Measurements from ENCODE around the gene NBEAL1. TPM values are rescaled to one million over a fixed set of nuclear protein-coding genes. Genes with fewer than 3 reads are reported as not detected.

Gene NBEAL1
- total and polyA plus RNA-seq, 2 of the 8 experiments (the other 6 are each of a cell fraction or from before 2014, with no cell fraction given): 2.3 to 10.7 TPM

- Histone ChIP-seq H3K79me1 (ENCODE audit: low read depth, low read length) (no peaks in the 10 kb centered on the region), H3K14ac (ENCODE audit: insufficient read length) (no peak overlapping the region), H3K27me3 (replicated peaks in 1 of 4; ENCODE audit: control insufficient read depth in 3 of 4, extremely low read depth in 1 of 4, insufficient read depth in 3 of 4, low read length in 3 of 4) (no peaks in the 10 kb centered on the region), H2BK120ac (replicated peaks; ENCODE audit: low read depth, low read length) (no peak overlapping the region), H4K8ac (ENCODE audit: extremely low read depth, insufficient read depth, low read length) (no peak overlapping the region), H4K91ac (replicated peaks; ENCODE audit: insufficient read length, low read length) (no peak overlapping the region), H2BK20ac (ENCODE audit: low read length) (no peak overlapping the region), H4K5ac (ENCODE audit: insufficient read length, low read depth, low read length) (no peak overlapping the region), H2AK5ac (ENCODE audit: low read depth, low read length) (no peak overlapping the region), H3K9ac (replicated peaks in 1 of 4; ENCODE audit: extremely low read depth in 1 of 4, low read depth in 3 of 4, low read length in 3 of 4) (no peak overlapping the region), H3K79me2 (ENCODE audit: control insufficient read depth in 1 of 2, insufficient read depth in 2 of 2, low read length in 2 of 2) (no peaks in the 10 kb centered on the region), H4K20me1 (replicated peaks in 1 of 2; ENCODE audit: control insufficient read depth in 1 of 2, insufficient read depth in 2 of 2, low read length in 2 of 2) (no peaks in the 10 kb centered on the region), H3K36me3 (ENCODE audit: control insufficient read depth in 2 of 4, insufficient read depth in 4 of 4, low read length in 3 of 4) (no peaks in the 10 kb centered on the region), H3K4me2 (ENCODE audit: insufficient read depth in 1 of 2, low read depth in 2 of 2, low read length in 2 of 2) (no peak overlapping the region), H2AFZ (ENCODE audit: low read length) (no peak overlapping the region), H3K27ac (ENCODE audit: low read depth, low read length) (no peak overlapping the region), H3K4me1 (replicated peaks in 1 of 4; ENCODE audit: control insufficient read depth in 3 of 4, insufficient read depth in 4 of 4, low read length in 3 of 4) (no peaks in the 10 kb centered on the region), H3K23ac (ENCODE audit: insufficient read length) (no peak overlapping the region), H3K9me3 (ENCODE audit: insufficient read depth in 2 of 2, low read depth in 1 of 2, low read length in 1 of 2) (peaks cover 0 to 10% of the 10 kb centered on the region in 2 experiments; a peak in 1 of 4 replicates), H3K4ac (replicated peaks; ENCODE audit: insufficient read length, low read depth, low read length) (no peak overlapping the region), H3K56ac (replicated peaks; ENCODE audit: insufficient read length, low read depth, low read length) (no peak overlapping the region), H2BK15ac (ENCODE audit: low read length) (no peak overlapping the region), H2BK12ac (ENCODE audit: low read depth, low read length) (no peak overlapping the region), H3K4me3 (ENCODE audit: extremely low read depth in 1 of 4, insufficient read depth in 2 of 4, low read depth in 3 of 4, low read length in 4 of 4) (no peak overlapping the region), H3K18ac (ENCODE audit: extremely low read depth, low read length) (no peak overlapping the region), H3K23me2 (ENCODE audit: low read depth, low read length) (no peaks in the 10 kb centered on the region), H2BK5ac (ENCODE audit: low read depth, low read length) (no peak overlapping the region)
- ChIA-PET POLR2A (ENCODE audit: partially characterized antibody) (no interaction called here), CTCF (ENCODE audit: partially characterized antibody) (interaction anchor here (1.2 kb wide), 1 partner anchor 19 kb away, joined by 4 read pairs; no protein-coding TSS in a partner anchor)
- FAIRE-seq: no peak
- DNase-seq (ENCODE audit: low read depth in 1 of 2, low spot score in 2 of 2): no peak
- TF ChIP-seq TCF12 (IDR thresholded peaks at IDR 0.05; ENCODE audit: low read depth, low read length) (no peak), EGR1 (IDR thresholded peaks at IDR 0.05; ENCODE audit: borderline replicate concordance, low read depth, low read length) (no peak), BCL11A (IDR thresholded peaks at IDR 0.05; ENCODE audit: low read depth in 2 of 2, low read length in 2 of 2) (no peak), MAX (IDR thresholded peaks at IDR 0.05) (no peak), RBBP5 (IDR thresholded peaks at IDR 0.05; ENCODE audit: borderline replicate concordance, low read depth, low read length) (no peak), SRF (IDR thresholded peaks at IDR 0.05; ENCODE audit: low read depth, low read length) (no peak), KDM4A (IDR thresholded peaks at IDR 0.05; ENCODE audit: low read depth, low read length, severe bottlenecking) (no peak), TAF1 (IDR thresholded peaks at IDR 0.05; ENCODE audit: low read depth, low read length) (no peak), CHD1 (IDR thresholded peaks at IDR 0.05; ENCODE audit: low read depth, low read length) (no peak)
- TF ChIP-seq, protein P1, sequence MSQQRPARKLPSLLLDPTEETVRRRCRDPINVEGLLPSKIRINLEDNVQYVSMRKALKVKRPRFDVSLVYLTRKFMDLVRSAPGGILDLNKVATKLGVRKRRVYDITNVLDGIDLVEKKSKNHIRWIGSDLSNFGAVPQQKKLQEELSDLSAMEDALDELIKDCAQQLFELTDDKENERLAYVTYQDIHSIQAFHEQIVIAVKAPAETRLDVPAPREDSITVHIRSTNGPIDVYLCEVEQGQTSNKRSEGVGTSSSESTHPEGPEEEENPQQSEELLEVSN (IDR thresholded peaks at IDR 0.05): no peak
Observed at GRCh38 chr2:203105996-203106395, 91.3 kb downstream of the NBEAL1 start.
